Measurements from ENCODE around the gene MPHOSPH8.
A peak's percentile ranks its signal among the peaks of the same experiment; 100 is the strongest.
"Not testable (repeated sequence)": the region's sequence is repeated elsewhere in the genome, so short reads cannot be mapped to it uniquely, and the experiment has no call there.

MPHOSPH8 gene

DNA sequence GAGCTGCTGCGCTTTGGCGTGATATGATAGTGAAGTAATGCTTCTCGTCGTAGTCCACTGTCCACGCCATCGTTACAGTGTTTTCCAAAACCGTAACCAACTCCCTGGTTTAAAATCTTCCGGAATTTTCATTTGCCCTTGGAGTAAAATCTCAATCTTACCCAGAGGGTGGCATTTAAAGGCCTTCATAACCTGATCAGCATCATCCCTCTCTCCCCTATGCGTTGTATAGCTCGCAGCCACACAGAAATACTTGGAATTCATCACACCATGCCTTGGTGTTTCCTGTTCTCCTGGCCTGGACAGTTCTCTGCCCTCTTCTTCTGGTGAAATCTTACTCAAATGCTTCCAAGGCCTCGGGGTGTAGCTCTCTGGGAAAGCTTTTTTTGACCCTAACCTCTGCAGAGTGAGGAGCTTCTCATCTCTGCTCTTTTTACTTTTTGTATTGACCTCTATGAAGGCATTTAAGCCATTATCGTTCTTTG, 839 bp downstream of the MPHOSPH8 start:
- DNase-seq = peak; percentile 25

DNA sequence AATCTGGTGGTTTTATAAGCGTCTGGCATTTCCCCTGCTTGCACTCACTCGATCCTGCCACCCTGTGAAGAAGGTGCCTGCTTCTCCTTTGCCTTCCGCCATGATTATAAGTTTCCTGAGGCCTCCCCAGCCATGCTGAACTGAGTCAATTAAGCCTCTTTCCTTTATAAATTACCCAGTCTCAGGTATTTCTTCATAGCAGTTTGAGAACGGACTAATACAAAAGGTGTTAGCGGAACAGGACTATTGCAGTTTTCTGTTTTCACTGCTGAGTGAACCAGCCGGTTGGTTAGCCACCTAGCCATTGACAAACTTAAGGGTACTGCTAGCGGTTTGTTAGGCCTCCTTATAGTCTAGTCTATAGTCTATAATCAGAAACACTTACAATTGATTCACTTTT, 2.5 kb downstream of the MPHOSPH8 start:
- DNase-seq = not testable (repeated sequence)

- no peak for DNase-seq
Observed at GRCh38 chr13:19643652-19644051, 10.2 kb downstream of the MPHOSPH8 start.

DNA sequence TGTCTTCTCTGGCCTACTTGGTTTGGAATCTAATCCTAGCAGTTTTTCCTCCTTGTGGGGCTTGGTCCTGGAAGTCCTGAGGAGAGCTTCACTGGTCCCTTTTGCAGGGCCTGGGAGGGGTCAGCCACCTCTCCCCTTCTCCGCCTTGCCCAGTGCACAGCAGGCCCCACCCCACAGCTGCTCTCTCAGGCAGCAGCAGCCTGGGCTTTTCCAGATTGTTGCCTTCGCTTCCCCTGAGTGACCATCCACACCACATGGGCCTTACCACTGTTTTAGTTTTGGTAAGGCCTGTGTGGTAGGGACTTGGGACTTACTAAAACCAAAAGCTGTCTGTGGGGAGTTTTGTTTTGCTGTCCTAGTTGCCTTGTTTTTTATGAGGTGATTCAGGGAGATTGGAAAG, 11.5 kb downstream of the MPHOSPH8 start:
- no peak for DNase-seq

DNA sequence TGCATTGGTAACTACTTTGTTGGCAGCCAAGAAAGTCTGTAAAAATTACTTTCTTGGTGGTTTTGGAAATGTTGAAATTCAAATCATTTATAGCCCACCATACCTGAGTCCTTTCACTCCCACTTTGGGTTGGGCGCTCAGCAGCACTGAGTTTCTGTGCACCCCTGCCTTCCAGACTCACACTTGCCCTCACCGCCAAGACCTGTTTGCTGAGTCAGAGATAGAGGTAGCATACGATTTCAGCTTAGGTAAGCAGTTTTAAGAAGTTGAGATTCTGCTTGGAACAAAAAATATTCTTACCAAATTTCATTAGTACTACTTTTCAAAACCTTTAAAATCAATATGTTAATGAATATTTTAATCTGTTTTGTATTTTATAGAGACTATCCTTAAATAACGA, 12.6 kb downstream of the MPHOSPH8 start:
- no peak for DNase-seq

DNA sequence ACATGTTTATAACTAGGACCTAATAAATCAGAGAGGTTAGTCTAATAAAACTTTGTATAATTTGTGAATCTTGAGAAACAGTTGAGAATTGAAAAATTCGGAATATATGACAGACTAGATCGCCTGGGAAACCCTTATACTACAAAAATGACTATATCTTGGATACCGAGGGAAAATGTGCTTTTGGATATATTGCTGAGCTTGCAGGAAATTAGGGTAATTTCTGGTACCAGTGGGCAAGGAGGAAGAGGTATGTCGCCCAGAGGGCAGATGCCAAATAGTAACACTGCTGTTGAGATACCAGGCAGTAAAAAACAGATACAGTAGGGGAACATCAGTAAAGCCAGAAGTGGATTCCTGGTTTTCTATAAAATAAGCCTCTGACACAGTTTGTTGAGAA, 17.3 kb downstream of the MPHOSPH8 start:
- no peak for DNase-seq

DNA sequence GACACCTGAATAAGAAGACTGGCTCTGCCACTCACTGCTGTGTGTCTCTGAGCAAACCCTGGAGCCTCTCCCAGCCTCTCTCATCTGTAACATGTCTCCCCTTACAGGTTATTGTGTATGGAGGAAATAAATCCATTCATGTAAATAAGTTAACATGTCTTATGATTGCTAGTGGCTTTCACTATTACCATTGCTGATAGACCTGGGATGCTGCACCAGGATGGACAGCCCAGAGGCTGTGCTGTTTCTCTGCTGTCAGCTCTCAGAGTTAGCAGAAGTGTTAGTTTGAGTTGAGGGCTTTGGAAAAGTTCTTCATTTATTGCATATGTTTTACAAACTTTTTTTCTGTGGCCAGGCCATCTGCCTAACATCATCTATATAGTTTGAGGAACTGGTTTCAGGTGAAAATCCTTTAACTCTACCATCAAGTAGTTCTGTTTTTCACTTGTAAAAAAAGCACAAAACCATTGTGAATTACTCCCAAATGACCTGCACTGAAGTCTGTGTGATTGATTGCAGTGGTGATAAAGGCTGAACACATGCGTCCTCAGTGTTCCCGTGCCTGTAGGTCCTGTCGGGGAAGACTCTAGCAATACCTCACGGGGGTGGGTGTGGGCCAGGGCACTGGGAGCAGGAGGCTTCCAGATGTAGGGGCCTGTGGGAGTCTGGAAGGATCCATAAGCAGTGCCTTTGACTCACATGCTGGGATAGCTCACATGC, 24.6 kb downstream of the MPHOSPH8 start:
- DNase-seq = no peak

DNA sequence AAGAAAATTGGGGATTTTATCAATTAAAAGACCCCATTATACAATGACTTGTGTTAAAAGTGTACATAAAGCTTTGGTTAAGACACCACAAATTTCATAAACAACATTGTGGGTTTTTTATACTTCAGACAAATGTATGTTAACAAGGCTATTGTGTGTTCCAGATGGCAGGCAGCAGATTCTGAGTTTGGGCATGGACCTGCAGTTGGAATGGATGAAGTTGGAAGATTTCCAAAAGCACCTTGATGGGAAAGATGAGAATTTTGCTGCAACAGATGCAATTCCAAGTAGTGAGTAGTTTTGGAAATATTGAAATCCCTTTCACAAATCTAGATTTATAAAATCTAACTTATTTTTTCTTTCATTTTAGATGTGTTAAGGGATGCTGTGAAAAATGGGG, 25.4 kb downstream of the MPHOSPH8 start:
- no peak for DNase-seq

DNA sequence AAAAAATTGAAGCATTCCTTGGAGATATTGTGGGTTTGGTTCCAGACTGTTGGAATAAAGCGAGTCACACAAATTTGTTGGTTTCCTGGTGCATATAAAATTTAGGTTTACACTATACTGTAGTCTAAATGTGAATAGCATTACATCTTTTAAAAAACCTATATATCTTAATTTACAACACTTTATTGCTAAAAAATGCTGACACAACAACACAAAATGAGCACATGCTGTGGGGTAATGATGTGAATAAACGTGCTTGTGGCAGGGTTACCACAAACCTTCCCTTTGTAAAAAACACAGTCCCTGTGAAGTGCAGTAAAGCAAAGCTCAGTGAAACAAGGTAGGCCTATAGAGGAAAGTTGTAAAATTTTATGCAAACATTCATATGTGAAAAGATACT, 27.7 kb downstream of the MPHOSPH8 start:
- DNase-seq = no peak

DNA sequence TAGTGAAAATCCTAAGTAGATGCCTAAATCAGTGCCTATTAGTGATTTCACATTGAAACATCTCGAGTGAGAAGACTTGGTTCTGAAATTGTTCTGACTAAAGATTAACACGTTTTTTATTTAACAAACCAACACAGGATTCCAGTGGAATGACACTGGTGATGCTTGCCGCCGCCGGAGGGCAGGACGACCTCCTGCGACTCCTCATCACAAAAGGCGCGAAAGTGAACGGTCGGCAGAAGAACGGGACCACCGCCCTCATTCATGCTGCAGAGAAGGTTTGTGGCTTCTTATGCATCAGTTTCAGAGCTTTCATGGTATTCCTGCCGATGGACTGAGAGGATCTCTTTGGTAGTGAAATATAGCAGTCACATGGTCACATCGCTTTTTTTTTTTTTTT, 28.1 kb downstream of the MPHOSPH8 start:
- DNase-seq = no peak

DNA sequence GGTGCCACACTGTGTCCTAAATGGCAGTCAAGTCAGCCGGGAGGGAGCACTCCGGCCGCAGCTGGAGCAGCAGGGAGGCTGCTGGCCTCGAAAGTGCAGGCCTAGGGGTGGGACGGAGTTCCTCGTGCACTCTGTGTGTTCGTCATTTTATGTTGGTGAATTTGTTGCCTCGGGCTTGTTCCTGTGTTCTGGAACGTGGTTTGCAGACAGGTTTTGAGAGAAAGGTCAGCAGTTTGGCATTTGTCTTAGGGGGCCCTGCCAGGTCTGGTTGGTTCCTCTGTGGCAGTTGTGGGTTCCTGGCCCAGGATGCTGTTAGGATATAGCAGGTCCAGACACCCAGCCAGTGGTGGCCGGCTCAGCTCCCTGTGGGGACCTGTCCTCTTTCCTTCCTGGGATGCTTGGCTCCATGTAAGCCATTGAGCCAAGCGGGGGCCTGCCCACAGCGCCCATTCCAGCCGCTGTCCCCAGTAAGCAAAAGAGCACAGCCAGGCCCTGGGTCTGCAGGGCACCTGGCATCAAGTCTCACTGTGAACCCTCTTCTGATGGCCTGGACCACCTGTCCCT, 30.0 kb downstream of the MPHOSPH8 start:
- no peak for DNase-seq

DNA sequence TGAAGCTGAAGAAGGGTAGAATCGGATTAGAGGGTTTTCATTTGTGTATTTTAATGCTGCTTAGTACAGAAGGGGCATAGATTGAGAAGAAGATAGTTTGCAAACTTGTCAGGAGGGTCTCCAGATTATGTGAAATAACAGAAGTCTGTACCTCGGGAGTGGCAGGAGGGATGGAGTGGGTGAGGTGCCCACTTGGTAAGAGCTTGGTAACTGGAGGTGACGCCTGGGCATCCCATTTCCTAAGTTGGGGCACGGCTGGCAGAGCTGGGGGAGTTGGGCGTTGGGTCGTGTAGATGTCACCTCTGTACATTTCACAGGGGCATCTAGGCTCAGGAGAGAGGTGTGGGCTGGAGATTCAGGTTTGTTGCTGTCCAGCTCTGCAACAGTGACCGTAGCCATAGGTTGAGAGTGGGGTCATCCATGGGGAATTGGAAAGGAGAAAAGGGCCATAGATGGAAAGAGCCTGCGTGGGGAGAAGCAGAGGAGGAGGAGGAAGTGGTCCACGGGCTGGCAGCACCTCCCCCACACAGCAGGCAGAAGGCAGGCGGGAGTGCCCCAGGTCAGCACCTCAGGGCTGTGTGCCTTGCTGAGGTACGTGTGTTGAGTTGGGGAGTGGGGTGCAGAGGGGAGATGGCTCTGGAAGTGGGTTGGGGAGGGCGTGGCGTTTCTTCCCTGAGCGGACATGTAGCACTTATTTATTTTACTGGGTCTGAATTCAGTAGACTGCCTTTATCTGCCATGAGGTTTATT, 31.2 kb downstream of the MPHOSPH8 start:
- no peak for DNase-seq

DNA sequence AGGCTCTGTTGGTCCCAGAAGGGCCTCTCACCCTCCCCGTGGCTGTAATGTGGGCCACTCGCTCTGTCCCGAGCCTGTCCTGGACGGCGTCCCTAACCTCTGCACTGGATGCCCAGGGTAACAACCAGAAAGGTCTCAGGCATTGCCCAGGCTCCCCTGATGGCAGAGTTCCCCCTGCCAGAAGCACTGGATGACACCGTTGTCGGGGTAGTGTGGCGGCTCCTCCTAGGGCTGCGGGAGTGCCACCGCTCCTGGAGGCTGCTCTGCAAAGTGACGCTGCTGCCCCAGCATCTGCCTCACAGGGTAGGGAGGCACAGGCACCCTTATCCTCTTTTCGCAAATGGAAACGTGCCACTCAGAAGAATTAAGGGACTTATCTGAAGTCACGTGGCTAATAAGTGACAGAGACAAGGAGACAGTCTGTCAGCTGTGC, 32.0 kb downstream of the MPHOSPH8 start:
- no peak for DNase-seq

GRCh38 chr13:19668778-19669177, 35.3 kb downstream of the MPHOSPH8 start:
- DNase-seq = no peak

DNA sequence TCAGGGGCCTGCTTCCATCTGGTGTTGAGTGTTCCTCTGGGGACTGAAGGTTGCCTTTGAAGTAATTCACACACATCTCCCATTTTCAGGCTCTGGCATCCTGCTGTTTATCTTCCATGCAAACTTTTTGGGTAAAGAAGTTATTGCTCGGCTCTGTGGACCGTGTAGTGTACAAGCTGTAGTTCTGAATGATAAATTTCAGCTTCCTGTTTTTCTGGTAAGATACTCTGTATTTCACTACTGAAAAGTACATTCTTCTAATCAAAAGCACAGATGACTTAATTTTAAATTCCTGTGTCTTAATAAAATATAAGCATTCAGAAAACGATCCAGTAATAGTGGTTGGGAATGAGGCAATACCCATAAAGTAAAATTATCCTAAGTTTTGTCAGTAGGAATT, 36.7 kb downstream of the MPHOSPH8 start:
- DNase-seq = no peak

DNA sequence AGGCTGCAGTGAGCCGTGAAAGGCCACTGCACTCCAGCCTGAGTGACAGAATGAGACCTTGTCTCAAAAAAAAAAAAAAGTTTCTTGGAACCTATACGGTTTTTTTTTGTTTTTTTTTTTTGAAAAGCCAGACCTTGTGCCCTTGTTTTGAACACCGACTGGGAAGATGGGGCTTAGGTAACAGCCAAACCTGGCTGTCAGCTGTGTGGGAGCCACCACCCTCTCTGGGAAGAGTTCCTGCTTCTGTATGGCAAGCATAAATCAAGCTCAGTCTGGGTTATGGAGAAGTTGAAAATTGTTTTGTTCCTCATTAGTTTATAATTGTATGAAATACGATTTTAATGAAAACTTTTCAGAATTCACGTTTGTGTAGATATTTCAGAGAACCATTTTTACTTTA, 39.5 kb downstream of the MPHOSPH8 start:
- no peak for DNase-seq

DNA sequence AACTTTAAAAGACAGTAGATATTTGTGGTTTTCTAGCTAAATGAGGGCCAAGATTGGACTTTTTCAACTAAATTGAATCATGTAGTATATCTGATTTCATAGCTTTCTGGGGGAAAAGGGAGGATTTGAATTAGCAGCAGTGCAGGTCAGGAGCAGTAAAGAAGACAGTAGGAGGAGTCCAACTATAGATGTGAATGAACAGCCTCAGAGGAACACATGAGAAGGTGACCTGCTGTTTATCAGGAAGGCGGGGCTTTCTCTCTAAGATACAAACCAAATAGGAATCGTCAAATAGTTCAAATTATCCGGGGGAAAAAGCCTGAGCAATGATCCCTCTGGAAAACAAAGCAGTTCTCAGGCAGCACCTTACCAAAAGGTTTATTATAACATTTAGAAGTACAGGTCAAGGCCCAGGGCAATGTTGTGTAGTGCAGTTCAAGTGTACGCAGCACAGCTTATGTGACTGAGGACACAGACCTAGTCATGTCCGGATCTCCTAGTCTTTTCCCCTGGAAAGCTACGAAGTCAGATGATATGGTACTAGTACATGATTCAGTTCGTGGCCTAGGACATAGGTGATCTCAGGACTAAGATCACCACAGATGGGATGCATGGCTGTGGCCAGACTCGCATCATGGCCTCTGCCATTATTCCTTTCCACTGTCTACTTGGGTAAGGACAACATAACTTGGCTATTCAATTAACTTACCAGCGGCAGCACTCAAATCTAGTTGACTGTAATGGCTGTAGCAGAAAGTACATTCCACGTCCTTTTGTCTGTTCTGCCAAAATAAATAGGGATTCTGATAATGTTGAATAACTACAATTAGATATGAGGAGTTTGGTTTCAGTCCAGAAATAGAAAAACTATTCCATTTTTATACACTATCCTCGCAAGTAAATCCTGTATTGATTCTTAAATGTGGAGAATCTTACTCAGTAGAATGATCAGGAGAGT, 40.3 kb downstream of the MPHOSPH8 start:
- no peak for DNase-seq

- DNase-seq = no peak
Observed at GRCh38 chr13:19674898-19675297, 41.4 kb downstream of the MPHOSPH8 start.

- no peak for DNase-seq
Observed at GRCh38 chr13:19676168-19676567, 42.7 kb downstream of the MPHOSPH8 start.

- DNase-seq = no peak
Observed at GRCh38 chr13:19680751-19681150, 47.3 kb downstream of the MPHOSPH8 start.

DNA sequence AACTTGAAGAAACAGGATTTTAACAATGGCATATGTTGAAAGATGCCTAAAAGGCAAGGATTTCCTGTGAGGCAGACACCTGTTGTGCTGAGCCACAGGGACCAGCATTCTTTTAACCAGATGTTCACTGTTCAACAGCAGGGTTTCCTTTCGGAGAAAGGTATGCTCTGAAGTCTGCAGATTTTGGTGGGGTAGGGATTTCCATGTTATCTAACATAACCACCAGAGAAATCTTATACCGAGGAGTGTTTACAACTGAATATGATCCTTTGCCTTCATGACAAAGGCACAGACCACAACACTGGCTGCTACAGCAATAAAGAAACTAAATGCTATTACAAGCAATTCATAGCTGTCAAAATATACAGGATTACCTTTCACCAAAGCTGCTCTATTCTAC, 48.1 kb downstream of the MPHOSPH8 start:
- DNase-seq = no peak

DNA sequence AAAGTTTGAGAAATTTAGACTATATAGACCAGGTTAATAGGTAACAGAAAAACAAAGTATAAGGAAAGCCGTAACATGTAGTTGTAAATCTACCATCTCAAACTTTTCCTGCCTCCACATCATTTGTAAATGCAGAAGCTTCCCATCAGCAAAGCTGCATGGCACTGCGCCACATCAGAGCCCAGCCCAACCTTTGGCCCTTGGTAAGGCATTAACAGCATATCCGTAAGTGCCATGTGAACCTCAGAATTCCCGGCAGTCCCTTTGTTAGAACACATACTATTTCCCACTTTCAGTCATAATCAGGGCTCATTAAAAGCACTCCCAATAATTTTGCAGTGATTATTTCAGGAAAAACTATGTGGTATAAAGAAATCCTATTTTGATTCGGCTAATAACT, 51.6 kb downstream of the MPHOSPH8 start:
- no peak for DNase-seq

- no peak for DNase-seq
Observed at GRCh38 chr13:19685437-19685836, 52.0 kb downstream of the MPHOSPH8 start.
